Mammary epithelial cell (primary cell): ENCODE data around the gene AK8.
"Not testable (repeated sequence)": the region's sequence is repeated elsewhere in the genome, so short reads cannot be mapped to it uniquely, and the experiment has no call there.

Source experiments
- EZH2 ChIP-seq: IDR thresholded peaks from 2 replicates; pipeline ENCODE4 v1.6.1; 2012; ENCODE audit warnings: low read length, inconsistent platforms, borderline replicate concordance
- TF ChIP-seq, protein P1 (sequence below), 2 donors: IDR thresholded peaks in 1 of 2; conservative IDR thresholded peaks in 1 of 2; 2 replicates each; pipeline ENCODE4 v1.5.1; 2011 to 2012; ENCODE audit warnings: inconsistent platforms in 2 of 2, low read length in 2 of 2, mild to moderate bottlenecking in 2 of 2, control low read depth in 1 of 2, low read depth in 1 of 2; ENCODE audit not compliant: insufficient read depth in 1 of 2; ENCODE audit errors: extremely low read depth in 1 of 2

DNA sequence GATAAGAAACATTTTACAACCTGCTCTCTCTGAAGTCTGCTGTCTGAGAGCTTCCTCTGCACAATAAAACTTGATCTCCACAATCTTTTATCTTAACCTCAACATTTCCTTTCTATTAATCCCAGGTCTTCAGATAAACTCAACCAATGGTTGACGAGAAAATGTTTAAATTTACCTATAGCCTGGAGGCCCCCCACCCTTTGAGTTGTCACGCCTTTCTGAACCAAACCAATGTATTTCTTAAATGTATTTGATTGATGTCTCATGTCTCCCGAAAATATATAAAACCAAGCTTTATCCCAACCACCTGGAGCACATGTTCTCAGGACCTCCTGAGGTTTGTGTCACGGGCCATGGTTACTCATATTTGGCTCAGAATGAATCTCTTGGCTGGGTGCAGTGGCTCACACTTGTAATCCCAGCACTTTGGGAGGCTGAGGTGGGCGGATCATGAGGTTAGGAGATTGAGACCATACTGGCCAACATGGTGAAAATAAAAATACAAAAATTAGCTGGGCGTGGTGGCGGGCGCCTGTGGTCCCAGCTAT lies 159.6 kb downstream of the AK8 start:
- TF ChIP-seq EZH2, result not testable (repeated sequence)
- TF ChIP-seq, protein P1, sequence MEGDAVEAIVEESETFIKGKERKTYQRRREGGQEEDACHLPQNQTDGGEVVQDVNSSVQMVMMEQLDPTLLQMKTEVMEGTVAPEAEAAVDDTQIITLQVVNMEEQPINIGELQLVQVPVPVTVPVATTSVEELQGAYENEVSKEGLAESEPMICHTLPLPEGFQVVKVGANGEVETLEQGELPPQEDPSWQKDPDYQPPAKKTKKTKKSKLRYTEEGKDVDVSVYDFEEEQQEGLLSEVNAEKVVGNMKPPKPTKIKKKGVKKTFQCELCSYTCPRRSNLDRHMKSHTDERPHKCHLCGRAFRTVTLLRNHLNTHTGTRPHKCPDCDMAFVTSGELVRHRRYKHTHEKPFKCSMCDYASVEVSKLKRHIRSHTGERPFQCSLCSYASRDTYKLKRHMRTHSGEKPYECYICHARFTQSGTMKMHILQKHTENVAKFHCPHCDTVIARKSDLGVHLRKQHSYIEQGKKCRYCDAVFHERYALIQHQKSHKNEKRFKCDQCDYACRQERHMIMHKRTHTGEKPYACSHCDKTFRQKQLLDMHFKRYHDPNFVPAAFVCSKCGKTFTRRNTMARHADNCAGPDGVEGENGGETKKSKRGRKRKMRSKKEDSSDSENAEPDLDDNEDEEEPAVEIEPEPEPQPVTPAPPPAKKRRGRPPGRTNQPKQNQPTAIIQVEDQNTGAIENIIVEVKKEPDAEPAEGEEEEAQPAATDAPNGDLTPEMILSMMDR (conservative IDR thresholded peaks at IDR 0.05 in 1 of 2, IDR thresholded peaks at IDR 0.05 in 1 of 2; ENCODE audit: extremely low read depth in 1 of 2, insufficient read depth in 1 of 2, low read depth in 1 of 2, low read length in 2 of 2), result not testable (repeated sequence)
